NT2/D1 (cell line): Measurements from ENCODE around the gene KISS1.

Experiments used
- YY1 ChIP-seq: IDR thresholded peaks from 2 replicates; pipeline ENCODE4 v1.6.1; 2011; ENCODE audit not compliant: insufficient read length, insufficient read depth
- ZNF274 ChIP-seq: IDR thresholded peaks from 2 replicates; pipeline ENCODE4 v1.6.1; 2011; ENCODE audit warnings: mild to moderate bottlenecking, low read depth, low read length

DNA sequence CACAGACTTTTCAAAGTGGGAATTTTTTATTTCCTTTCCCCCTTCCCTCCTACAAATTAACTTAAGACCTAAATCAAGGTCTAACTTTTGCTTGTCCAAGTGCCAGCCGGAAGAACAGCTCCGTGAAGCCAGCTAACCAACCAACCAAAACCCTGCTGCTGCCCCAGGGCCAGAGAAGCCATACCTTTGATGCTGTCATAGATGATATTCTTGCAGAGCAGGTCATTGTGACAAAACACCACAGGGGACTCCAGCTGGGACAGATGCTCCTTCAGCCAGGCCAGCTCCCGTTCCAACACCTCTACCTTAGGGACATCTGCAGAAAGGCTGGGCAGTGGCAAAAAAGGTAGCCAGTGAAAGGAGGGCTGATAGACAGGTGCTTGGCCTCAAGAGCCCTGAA is 55.2 kb downstream of the KISS1 start:
- TF ChIP-seq ZNF274 (no peak), YY1 (no peak)
